T-helper 2 cell treated with Interferon-gamma antibody and Interleukin-4, amounts not matched to agents 5 μg/mL and 100 μg/mL, for 36 hours (primary cell): ENCODE results near the gene WNT10A.

Experiments used
- DNase-seq: peaks from one replicate; pipeline ENCODE4 v3.0.0; 2021; ENCODE audit warnings: low spot score
- H3K27ac Mint-ChIP-seq: one replicate; pipeline ENCODE4 v1.8.0; 2021; ENCODE audit warnings: mild to moderate bottlenecking, mixed read lengths
- H3K27me3 Mint-ChIP-seq: one replicate; pipeline ENCODE4 v1.8.0; 2021; ENCODE audit warnings: low read depth, mixed read lengths
- H3K36me3 Mint-ChIP-seq: one replicate; pipeline ENCODE4 v1.8.0; 2021; ENCODE audit warnings: low read depth, mixed read lengths
- H3K4me1 Mint-ChIP-seq: one replicate; pipeline ENCODE4 v1.8.0; 2021; ENCODE audit warnings: low read depth, mixed read lengths
- H3K4me3 Mint-ChIP-seq: one replicate; pipeline ENCODE4 v1.8.0; 2022; ENCODE audit warnings: mild to moderate bottlenecking, moderate library complexity, mixed read lengths
- H3K9me3 Mint-ChIP-seq: one replicate; pipeline ENCODE4 v1.8.0; 2021; ENCODE audit warnings: mixed read lengths

WNT10A gene

GRCh38 chr2:218877331-218877730, 3.3 kb upstream of the WNT10A start:
- no peaks in the 10 kb centered on the region for H3K36me3 Mint-ChIP-seq
- peaks cover 9% of the 10 kb centered on the region for H3K4me1 Mint-ChIP-seq
- no peak overlapping the region for H3K4me3 Mint-ChIP-seq

GRCh38 chr2:218877891-218878290, 2.8 kb upstream of the WNT10A start:
- no peaks in the 10 kb centered on the region for H3K36me3 Mint-ChIP-seq
- peaks cover 9% of the 10 kb centered on the region for H3K4me1 Mint-ChIP-seq
- H3K9me3 Mint-ChIP-seq = no peaks in the 10 kb centered on the region
- no peak overlapping the region for H3K4me3 Mint-ChIP-seq
- DNase-seq = no peak
- H3K27ac Mint-ChIP-seq = no peak overlapping the region
- H3K27me3 Mint-ChIP-seq = peaks cover 59% of the 10 kb centered on the region

More at GRCh38 chr2:218877331-218877730, 3.3 kb upstream of the WNT10A start:
- no peak for DNase-seq
- no peak overlapping the region for H3K27ac Mint-ChIP-seq
- H3K27me3 Mint-ChIP-seq = peaks cover 59% of the 10 kb centered on the region
- H3K9me3 Mint-ChIP-seq = no peaks in the 10 kb centered on the region

DNA sequence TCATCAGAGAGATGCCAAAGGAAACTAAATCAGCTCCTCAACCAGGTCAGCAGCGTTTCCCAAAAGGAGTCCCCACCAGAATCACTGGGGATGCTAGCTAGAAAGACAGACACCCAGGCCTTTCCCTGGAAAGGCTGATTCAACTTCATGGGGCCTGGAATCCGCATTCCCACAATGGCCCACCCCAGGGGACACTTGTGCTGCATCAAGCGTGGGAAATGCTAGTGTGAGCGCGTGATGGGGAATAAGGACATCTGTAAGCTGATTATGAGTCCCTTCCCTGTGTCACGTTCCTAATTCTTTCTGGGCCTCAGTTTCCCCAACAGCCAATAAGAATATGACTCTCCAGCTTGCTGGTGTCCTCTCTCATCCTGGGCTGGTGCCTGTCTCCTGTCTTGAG, 2.2 kb upstream of the WNT10A start:
- H3K4me1 Mint-ChIP-seq = peaks cover 11% of the 10 kb centered on the region
- no peaks in the 10 kb centered on the region for H3K36me3 Mint-ChIP-seq
- peaks cover 59% of the 10 kb centered on the region for H3K27me3 Mint-ChIP-seq

DNA sequence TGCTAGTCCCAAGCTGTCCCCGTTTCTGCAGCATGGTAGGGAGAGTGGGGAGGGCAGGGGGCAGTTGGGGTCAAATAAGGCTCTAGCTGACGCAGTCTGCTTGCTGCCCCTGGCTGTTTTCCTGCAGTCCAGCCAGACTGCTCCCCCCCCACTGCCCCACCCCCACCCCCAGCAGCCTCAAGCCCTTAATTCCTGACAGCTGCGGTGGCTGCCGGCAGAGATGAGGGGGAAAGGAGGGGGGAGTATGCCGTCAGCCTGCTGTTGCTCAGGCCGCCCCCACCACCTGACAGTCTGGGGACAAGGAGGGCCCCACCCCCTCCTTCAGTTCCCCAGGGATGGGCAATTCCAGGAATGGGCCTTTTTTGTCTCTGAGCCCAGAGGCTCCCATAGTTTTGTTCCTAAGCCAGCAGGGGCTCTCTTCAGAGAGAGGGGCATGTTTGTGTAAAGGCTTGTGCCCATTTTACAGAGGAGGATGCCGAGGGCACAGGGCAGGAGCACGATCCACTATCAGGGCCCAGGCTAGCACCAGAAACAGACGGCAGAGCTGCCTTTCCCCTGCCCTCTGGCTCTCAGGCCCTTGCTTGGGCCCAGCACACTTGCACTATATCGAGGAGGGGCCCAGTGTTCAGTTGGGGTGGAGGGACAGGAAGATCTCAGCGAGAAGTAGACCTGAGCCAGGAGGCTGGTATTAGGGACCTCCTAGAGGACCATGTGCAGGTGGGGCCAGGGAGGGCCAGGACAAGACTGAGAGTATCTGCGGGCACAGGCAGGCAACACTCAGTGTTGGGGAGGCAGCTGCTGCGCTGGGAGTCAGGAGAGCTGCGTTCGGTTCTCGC, 1.5 kb upstream of the WNT10A start:
- peaks cover 61% of the 10 kb centered on the region for H3K27me3 Mint-ChIP-seq
- peak overlapping the region; percentile 21 for H3K4me3 Mint-ChIP-seq
- H3K27ac Mint-ChIP-seq = no peak overlapping the region
- peaks cover 11% of the 10 kb centered on the region for H3K4me1 Mint-ChIP-seq
- H3K9me3 Mint-ChIP-seq = no peaks in the 10 kb centered on the region
- no peak for DNase-seq
- H3K36me3 Mint-ChIP-seq = no peaks in the 10 kb centered on the region

More for the DNA sequence above, 2.2 kb upstream of the WNT10A start:
- no peak for DNase-seq
- H3K4me3 Mint-ChIP-seq = no peak overlapping the region
- no peaks in the 10 kb centered on the region for H3K9me3 Mint-ChIP-seq
- no peak overlapping the region for H3K27ac Mint-ChIP-seq

GRCh38 chr2:218879776-218880101, 913 bp upstream of the WNT10A start:
- DNase-seq = no peak
- H3K27me3 Mint-ChIP-seq = peaks cover 60% of the 10 kb centered on the region
- H3K36me3 Mint-ChIP-seq = no peaks in the 10 kb centered on the region
- peaks cover 11% of the 10 kb centered on the region for H3K4me1 Mint-ChIP-seq
- no peaks in the 10 kb centered on the region for H3K9me3 Mint-ChIP-seq
- peak overlapping the region; percentile 58 for H3K4me3 Mint-ChIP-seq
- H3K27ac Mint-ChIP-seq = no peak overlapping the region

DNA sequence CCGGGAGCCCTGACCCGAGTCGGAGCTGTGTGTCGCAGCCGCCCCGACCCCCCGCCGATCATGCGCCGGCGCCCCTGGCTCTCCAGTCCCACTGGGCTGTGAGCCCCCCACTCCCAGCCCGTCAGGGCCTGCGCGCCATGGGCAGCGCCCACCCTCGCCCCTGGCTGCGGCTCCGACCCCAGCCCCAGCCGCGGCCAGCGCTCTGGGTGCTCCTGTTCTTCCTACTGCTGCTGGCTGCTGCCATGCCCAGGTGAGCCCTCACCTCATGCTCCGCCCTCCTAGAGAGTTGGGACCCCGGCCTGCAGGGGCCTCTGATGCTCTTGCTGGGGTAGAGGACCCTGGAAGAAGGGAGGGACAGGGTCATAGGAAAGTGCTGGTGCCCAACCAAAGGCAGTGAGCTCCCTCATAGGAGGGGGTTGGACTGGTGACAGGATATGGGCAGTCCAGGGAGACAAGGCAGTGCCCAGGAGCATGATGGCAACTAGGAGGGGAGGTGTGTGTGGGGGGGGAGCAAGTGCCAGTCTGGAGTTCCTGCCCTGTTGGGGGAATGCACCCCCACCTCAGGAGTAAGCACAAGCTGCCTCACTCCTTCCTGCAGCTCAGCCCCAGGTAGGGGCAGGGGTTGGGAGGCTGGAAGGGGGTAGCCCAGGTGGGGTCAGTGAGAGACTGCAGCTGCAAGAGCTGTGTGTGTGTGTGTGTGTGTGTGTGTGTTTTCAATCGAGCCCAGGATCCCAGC, 375 bp downstream of the WNT10A start:
- DNase-seq = no peak
- Mint-ChIP-seq H3K27ac (no peak overlapping the region), H3K4me3 (peak overlapping the region; percentile 48), H3K27me3 (peaks cover 61% of the 10 kb centered on the region), H3K4me1 (peaks cover 11% of the 10 kb centered on the region), H3K36me3 (no peaks in the 10 kb centered on the region), H3K9me3 (no peaks in the 10 kb centered on the region)

DNA sequence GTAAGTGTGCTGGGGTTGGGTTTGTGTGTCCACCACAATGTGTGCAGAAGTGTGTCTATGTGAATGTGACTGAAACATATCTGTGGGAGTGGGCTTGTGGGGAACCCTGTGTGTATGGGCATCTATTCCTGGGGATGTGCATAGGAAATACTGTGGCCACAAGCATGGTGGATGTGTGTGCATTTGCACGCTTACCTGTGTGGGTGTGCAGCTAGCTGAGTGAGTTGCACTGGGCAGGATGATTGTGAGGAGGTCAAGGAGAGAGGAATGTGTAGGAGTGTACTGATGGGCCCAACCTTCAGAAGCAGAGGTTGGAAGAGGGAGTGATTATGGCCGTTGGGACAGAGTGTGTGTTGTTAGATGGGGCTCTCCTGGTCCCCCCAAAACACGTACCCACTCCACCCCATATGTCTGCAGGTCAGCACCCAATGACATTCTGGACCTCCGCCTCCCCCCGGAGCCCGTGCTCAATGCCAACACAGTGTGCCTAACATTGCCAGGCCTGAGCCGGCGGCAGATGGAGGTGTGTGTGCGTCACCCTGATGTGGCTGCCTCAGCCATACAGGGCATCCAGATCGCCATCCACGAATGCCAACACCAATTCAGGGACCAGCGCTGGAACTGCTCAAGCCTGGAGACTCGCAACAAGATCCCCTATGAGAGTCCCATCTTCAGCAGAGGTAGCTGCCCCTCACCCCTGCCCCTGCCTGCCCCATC, 1.2 kb downstream of the WNT10A start:
- H3K36me3 Mint-ChIP-seq = no peaks in the 10 kb centered on the region
- no peak overlapping the region for H3K4me3 Mint-ChIP-seq
- H3K27ac Mint-ChIP-seq = no peak overlapping the region
- H3K4me1 Mint-ChIP-seq = peaks cover 8% of the 10 kb centered on the region
- no peak for DNase-seq
- peaks cover 60% of the 10 kb centered on the region for H3K27me3 Mint-ChIP-seq
- H3K9me3 Mint-ChIP-seq = no peaks in the 10 kb centered on the region

DNA sequence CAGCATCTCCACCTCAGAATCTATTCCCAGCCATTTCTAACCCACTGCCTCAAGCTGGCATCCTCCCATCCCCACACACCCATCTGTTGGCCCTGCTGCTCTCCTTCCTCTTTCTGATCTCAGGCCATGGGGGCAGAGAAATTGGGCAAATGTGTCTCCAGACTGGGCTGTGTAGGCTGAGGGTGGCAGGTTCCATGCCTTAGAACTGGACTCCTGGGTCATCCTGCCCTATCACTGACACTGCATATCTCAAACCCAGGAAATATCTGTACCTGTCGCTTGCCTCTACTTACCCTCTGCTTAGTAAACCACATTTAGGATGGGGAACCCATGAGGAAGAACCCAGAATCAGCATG, 1.8 kb downstream of the WNT10A start:
- H3K27me3 Mint-ChIP-seq = peaks cover 65% of the 10 kb centered on the region

DNA sequence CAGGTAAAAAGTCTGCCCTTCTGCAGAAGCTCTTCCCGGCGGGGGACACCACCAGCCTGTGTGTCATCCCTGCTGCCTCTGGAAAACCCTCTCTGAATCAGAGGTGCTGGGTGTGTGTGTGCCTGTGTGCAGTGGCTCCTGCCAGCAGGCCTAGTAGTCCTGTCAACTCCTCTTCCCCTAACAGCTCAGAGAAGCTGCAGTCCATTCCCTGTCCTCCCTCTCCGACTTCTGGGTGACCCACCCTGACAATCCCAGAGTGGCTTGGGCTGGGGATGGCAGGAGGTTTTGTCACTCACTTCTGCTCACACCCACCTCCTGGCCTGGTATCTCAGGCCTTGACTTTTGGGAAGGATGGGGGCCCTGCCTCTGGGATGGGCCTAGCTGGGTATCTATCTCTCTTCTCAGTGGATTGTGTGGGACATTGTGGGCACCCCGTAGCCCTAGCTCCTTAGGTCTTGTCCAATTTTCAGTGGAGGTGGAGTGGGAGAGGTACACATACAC, 2.3 kb downstream of the WNT10A start:
- Mint-ChIP-seq H3K27ac (no peak overlapping the region), H3K36me3 (no peaks in the 10 kb centered on the region), H3K27me3 (peaks cover 69% of the 10 kb centered on the region), H3K4me3 (no peak overlapping the region), H3K4me1 (peaks cover 8% of the 10 kb centered on the region), H3K9me3 (no peaks in the 10 kb centered on the region)
- DNase-seq = no peak

More for the DNA sequence above, 1.8 kb downstream of the WNT10A start:
- H3K36me3 Mint-ChIP-seq = no peaks in the 10 kb centered on the region
- H3K9me3 Mint-ChIP-seq = no peaks in the 10 kb centered on the region
- no peak overlapping the region for H3K27ac Mint-ChIP-seq
- DNase-seq = no peak
- H3K4me1 Mint-ChIP-seq = peaks cover 8% of the 10 kb centered on the region
- no peak overlapping the region for H3K4me3 Mint-ChIP-seq

DNA sequence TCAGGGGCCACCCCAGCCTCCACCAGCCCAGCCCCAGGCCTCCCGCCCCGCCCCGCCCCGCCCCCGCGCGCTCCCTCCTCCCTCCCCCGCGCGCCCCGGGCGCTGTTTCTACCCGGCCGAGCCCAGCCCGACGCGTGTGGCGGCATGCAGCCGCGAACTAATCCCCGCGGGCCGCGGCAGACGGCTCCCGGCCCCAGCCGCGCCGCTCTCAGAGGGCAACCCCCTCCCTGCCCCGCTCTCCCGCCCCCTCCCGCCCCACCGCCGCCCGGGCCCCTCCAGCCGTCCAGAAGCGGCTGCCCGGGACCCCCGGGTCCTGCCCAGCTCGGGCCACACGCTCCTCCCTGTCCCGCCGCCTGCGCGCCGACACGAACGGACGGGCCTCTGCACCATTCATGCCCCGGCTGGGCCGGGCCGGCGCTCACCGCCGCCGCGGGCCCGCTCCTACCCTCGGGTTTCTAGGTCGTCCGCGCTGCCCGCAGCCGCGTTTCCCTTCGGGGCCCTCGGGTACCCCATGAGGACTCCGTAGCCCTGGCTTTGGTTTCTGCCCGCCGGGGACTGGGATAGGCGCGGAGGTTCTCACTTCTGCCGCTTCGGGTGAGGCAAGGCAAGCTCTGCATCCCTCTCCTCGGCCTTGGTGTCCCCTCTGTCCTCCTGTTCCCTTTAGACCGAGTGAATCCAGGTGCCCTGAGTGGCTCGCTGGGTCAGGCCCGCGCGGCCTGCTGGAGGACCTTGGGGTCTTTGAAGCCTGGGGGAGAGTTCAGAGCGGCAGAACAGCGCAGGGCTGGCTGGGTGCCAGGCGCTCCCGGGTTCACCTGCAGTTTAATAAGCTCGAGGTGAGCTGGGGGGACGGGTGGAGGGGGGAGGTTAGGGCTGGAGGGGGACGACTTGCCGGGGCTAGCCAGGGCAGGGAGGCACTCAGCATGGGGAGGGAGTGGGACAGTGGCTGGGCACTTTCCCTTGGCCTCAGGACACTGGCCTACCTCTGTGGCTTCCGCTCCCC, 3.1 kb downstream of the WNT10A start:
- no peak for DNase-seq
- Mint-ChIP-seq H3K4me1 (peaks cover 8% of the 10 kb centered on the region), H3K27me3 (peaks cover 68% of the 10 kb centered on the region), H3K4me3 (no peak overlapping the region), H3K9me3 (no peaks in the 10 kb centered on the region), H3K27ac (no peak overlapping the region), H3K36me3 (no peaks in the 10 kb centered on the region)

DNA sequence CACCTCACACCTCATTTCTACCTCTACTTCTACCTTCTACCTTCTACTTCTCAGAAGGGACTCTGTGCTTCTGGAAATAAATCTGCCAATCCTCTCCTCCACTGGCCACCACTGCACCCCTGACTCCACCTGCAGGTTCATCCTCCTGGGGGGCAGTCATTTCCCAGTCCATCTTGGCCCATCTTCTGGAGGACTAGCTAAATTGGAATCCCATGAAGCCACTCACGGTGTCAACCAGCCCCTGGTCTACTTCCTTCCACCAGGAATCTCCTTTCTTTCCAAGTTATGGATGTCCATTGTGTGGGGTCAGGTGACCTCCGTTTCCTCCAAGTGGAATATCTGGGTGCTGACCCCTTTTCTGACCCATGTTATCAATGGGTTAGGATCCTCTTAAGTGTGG, 3.9 kb downstream of the WNT10A start:
- Mint-ChIP-seq H3K4me1 (peaks cover 7% of the 10 kb centered on the region), H3K36me3 (no peaks in the 10 kb centered on the region), H3K27me3 (peaks cover 69% of the 10 kb centered on the region), H3K27ac (no peak overlapping the region), H3K9me3 (no peaks in the 10 kb centered on the region), H3K4me3 (no peak overlapping the region)
- DNase-seq = no peak

GRCh38 chr2:218885981-218886947, 5.6 kb downstream of the WNT10A start:
- Mint-ChIP-seq H3K4me1 (peaks cover 2% of the 10 kb centered on the region), H3K4me3 (no peak overlapping the region), H3K27me3 (peaks cover 69% of the 10 kb centered on the region), H3K9me3 (no peaks in the 10 kb centered on the region), H3K36me3 (no peaks in the 10 kb centered on the region), H3K27ac (no peak overlapping the region)
- DNase-seq = no peak
